Lower lobe of right lung (tissue), 2 donors: ENCODE measurements around the gene LYRM9. TPM values are rescaled to one million over a fixed set of nuclear protein-coding genes. Genes with fewer than 3 reads are reported as not detected.
A peak's percentile ranks its signal among the peaks of the same experiment; 100 is the strongest.

Source experiments
- ATAC-seq, 2 donors: fragments of 200-7000 bp; cut with Tn5 transposase; one replicate each; pipeline ENCODE4 v1.9.1; 2020 to 2022; ENCODE audit warnings: mild to moderate bottlenecking in 2 of 2, moderate library complexity in 2 of 2
- DNase-seq: peaks from one replicate; pipeline ENCODE4 v3.0.0-alpha.2; 2020
- H3K27ac ChIP-seq: fragments of 200-600 bp; one replicate; pipeline ENCODE4 v1.8.0; 2022
- H3K27me3 ChIP-seq: fragments of 200-600 bp; one replicate; pipeline ENCODE4 v1.8.0; 2022; ENCODE audit warnings: low read depth
- H3K36me3 ChIP-seq: fragments of 200-600 bp; one replicate; pipeline ENCODE4 v1.8.0; 2022; ENCODE audit warnings: mild to moderate bottlenecking
- H3K4me1 ChIP-seq: fragments of 200-600 bp; one replicate; pipeline ENCODE4 v1.8.0; 2022
- H3K4me3 ChIP-seq: fragments of 200-600 bp; one replicate; pipeline ENCODE4 v1.8.0; 2022; ENCODE audit warnings: mild to moderate bottlenecking
- H3K9me3 ChIP-seq: fragments of 200-600 bp; one replicate; pipeline ENCODE4 v1.8.0; 2022
- CTCF ChIP-seq: fragments of 200-600 bp; IDR thresholded peaks from one replicate; pipeline ENCODE4 v1.8.0; 2022; ENCODE audit warnings: antibody characterized with exemption, mild to moderate bottlenecking
- intact Hi-C: fragments of 100-400 bp; cut with DNase I; formaldehyde crosslinking; loops from one replicate; pipeline ENCODE4 v1.11.0; 2022
- total RNA-seq: library from RNA; stranded (reverse); fragmentation: NEBNext Ultra II Directional; extraction: Animal tissue kit (Norgen Biotek cat#: 25700); gene quantifications from one replicate; pipeline ENCODE4 v1.2.1, GENCODE V29; 2021
- donor health status: DM: no; HTN: yes; CAD: no; lungs with severe emphysema.

The LYRM9 gene
- total RNA-seq, 1 donor from 2014 or later = 8.2 TPM

- H3K4me3 ChIP-seq = no peak overlapping the region
- peaks cover 13% of the 10 kb centered on the region for H3K36me3 ChIP-seq
- intact Hi-C loops = no loop called here
- peak; percentile 73 for DNase-seq
- peak; percentile 82 for TF ChIP-seq CTCF
- no peaks in the 10 kb centered on the region for H3K9me3 ChIP-seq
- ATAC-seq = peak; percentile 88 to 91
- no peaks in the 10 kb centered on the region for H3K27me3 ChIP-seq
- no peak overlapping the region for H3K27ac ChIP-seq
- H3K4me1 ChIP-seq = no peaks in the 10 kb centered on the region
Measured at GRCh38 chr17:27879987-27880608, 13.1 kb downstream of the LYRM9 start.

DNA sequence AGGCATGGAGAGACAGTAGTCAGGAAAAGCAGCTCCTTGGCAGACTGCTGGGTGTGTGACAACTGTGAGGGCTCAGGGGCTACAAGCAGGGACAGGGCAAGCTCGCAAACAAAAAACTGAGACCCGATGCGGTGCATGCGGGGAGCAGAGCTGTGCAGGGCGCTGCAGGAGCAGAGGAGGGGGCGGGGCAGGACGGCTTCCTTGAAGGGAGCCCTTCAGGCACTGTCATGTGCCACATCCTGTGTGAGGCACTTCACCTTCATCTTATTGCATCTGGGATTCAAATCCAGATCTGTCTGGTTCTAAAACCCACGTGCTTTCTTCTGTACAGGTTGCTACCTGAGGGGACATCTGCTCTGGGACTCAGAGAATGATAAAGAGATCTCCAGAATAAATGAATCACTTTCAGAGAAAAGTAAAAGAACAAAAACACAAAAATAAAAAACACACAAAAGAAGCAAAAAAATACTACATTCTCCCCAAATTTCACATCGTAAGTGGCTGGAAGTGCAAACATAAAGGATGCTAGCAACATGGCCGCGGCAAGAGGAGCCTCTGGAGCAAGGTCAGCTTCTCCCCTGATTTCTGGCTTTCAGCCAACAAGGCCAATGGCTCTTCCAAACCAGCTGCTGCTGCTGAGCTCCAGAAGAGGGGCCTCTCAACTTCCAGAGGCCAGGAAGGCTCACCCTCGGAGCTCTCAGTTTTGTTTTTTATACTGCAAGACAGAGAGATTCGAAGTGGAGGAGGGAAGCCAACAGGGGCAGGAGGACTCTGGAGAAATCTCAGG lies 14.2 kb downstream of the LYRM9 start:
- DNase-seq (no peak), ATAC-seq (no peak)
- no peak overlapping the region for H3K27ac ChIP-seq
- TF ChIP-seq CTCF = no peak
- no peaks in the 10 kb centered on the region for H3K9me3 ChIP-seq
- intact Hi-C loops = no loop called here
- H3K4me1 ChIP-seq = no peaks in the 10 kb centered on the region
- peaks cover 13% of the 10 kb centered on the region for H3K36me3 ChIP-seq
- H3K4me3 ChIP-seq = no peak overlapping the region
- H3K27me3 ChIP-seq = no peaks in the 10 kb centered on the region

DNA sequence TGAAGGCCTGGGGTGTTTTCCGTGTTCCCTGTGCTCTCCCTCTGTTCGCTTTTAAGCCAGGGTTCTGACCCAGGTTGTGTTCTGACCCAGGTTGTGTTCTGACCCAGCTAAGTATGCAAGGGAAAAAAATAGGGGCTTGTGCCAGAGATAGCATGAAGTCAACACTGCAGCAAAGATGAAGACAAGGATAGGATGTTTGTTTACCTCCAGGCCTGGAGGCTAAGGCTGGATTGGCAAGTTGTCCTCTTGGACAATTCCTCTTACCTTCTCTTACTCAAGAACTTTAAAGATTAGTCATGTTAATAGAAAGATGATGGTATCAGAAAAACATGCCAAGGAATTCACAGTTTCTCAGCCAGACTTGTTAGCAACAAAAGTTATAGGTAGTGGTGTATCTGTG lies 19.4 kb downstream of the LYRM9 start:
- Histone ChIP-seq H3K4me3 (no peak overlapping the region), H3K27ac (no peak overlapping the region), H3K4me1 (no peaks in the 10 kb centered on the region), H3K27me3 (no peaks in the 10 kb centered on the region), H3K9me3 (no peaks in the 10 kb centered on the region), H3K36me3 (peaks cover 12% of the 10 kb centered on the region)
- no peak for DNase-seq
- intact Hi-C loops = no loop called here
- TF ChIP-seq CTCF = no peak
- ATAC-seq = no peak

- intact Hi-C loops = no loop called here
- DNase-seq = no peak
- Histone ChIP-seq H3K4me3 (no peak overlapping the region), H3K27me3 (no peaks in the 10 kb centered on the region), H3K36me3 (peaks cover 6% of the 10 kb centered on the region), H3K9me3 (no peaks in the 10 kb centered on the region), H3K4me1 (no peaks in the 10 kb centered on the region), H3K27ac (no peak overlapping the region)
- no peak for TF ChIP-seq CTCF
- no peak for ATAC-seq
Measured at GRCh38 chr17:27873211-27873610, 20.0 kb downstream of the LYRM9 start.

DNA sequence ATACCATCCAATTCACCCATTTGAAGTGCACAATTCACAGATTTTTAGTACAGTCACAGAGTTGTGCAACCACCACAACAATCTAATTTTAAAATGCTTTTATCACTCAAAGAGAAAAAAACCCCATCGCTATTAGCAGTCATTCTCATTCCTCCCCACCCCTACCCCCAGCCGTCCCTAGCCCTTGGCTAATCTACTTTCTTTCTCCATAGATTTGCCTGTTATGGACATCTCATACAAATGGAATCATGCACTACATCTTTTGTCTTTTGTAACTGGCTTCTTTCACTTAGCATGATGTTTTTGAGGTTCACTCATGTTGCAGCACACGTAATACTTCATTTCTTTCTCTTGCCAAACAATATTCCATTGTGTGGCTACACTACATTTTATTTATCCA lies 20.4 kb downstream of the LYRM9 start:
- Histone ChIP-seq H3K4me3 (no peak overlapping the region), H3K4me1 (no peaks in the 10 kb centered on the region), H3K36me3 (peaks cover 6% of the 10 kb centered on the region), H3K9me3 (no peaks in the 10 kb centered on the region), H3K27me3 (no peaks in the 10 kb centered on the region), H3K27ac (no peak overlapping the region)
- no peak for ATAC-seq
- no peak for TF ChIP-seq CTCF
- no peak for DNase-seq
- intact Hi-C loops = no loop called here
